H9 (cell line): ENCODE data around the gene MYOCD. TPM values are rescaled to one million over a fixed set of nuclear protein-coding genes. Genes with fewer than 3 reads are reported as not detected.

Experiments used
- DNase-seq: peaks from one replicate; pipeline ENCODE4 v3.0.0-alpha.2; 2017
- H2AFZ ChIP-seq: one replicate; pipeline ENCODE4 v1.6.1; 2013; ENCODE audit warnings: mild to moderate bottlenecking, low read length, control low read depth, moderate library complexity
- H2AK5ac ChIP-seq: 2 replicates; pipeline ENCODE4 v1.6.1; 2013; ENCODE audit warnings: low read length, control low read depth, mixed read lengths; ENCODE audit not compliant: insufficient read length
- H2BK120ac ChIP-seq: one replicate; pipeline ENCODE4 v1.6.1; 2013; ENCODE audit warnings: low read depth, mild to moderate bottlenecking, low read length, control low read depth, inconsistent platforms; ENCODE audit not compliant: poor library complexity, severe bottlenecking
- H2BK12ac ChIP-seq: 2 replicates; pipeline ENCODE4 v1.6.1; 2013; ENCODE audit warnings: low read length, control low read depth, mixed read lengths, low read depth; ENCODE audit not compliant: insufficient read length
- H2BK15ac ChIP-seq: 2 replicates; pipeline ENCODE4 v1.6.1; 2013; ENCODE audit warnings: low read depth, low read length, control low read depth
- H2BK20ac ChIP-seq: one replicate; pipeline ENCODE4 v1.6.1; 2013; ENCODE audit warnings: low read depth, mild to moderate bottlenecking, low read length, control low read depth, inconsistent platforms; ENCODE audit not compliant: poor library complexity, severe bottlenecking
- H2BK5ac ChIP-seq: 2 replicates; pipeline ENCODE4 v1.6.1; 2013; ENCODE audit warnings: low read length, control low read depth, mixed read lengths; ENCODE audit not compliant: insufficient read length
- H3K14ac ChIP-seq: 2 replicates; pipeline ENCODE4 v1.6.1; 2013; ENCODE audit warnings: low read length, control low read depth; ENCODE audit not compliant: insufficient read depth
- H3K18ac ChIP-seq: 2 replicates; pipeline ENCODE4 v1.6.1; 2013; ENCODE audit warnings: low read depth, mild to moderate bottlenecking, mixed read lengths, low read length, control low read depth; ENCODE audit not compliant: insufficient read length
- H3K23ac ChIP-seq: 2 replicates; pipeline ENCODE4 v1.6.1; 2013; ENCODE audit warnings: low read length, control low read depth, mixed read lengths, low read depth; ENCODE audit not compliant: insufficient read length
- H3K23me2 ChIP-seq: 2 replicates; pipeline ENCODE4 v1.6.1; 2013; ENCODE audit warnings: low read depth, mild to moderate bottlenecking, mixed read lengths, low read length, control low read depth; ENCODE audit not compliant: insufficient read length, poor library complexity, severe bottlenecking
- H3K27ac ChIP-seq: 2 replicates; pipeline ENCODE4 v1.5.1; 2013; ENCODE audit warnings: low read length, control low read depth, mixed read lengths, low read depth; ENCODE audit not compliant: insufficient read length
- H3K27me3 ChIP-seq: 2 replicates; pipeline ENCODE4 v1.6.1; 2013; ENCODE audit warnings: low read length, control low read depth, inconsistent platforms; ENCODE audit not compliant: insufficient read depth
- H3K4ac ChIP-seq: 2 replicates; pipeline ENCODE4 v1.6.1; 2013; ENCODE audit warnings: low read depth, mild to moderate bottlenecking, control low read depth, inconsistent platforms, low read length, moderate library complexity
- H3K4me1 ChIP-seq: 2 replicates; pipeline ENCODE4 v1.6.1; 2013; ENCODE audit warnings: low read length, control low read depth, inconsistent platforms; ENCODE audit not compliant: insufficient read depth
- H3K4me2 ChIP-seq: 2 replicates; pipeline ENCODE4 v1.6.1; 2013; ENCODE audit warnings: low read length, control low read depth, mixed read lengths; ENCODE audit not compliant: insufficient read length, insufficient read depth
- H3K56ac ChIP-seq: 2 replicates; pipeline ENCODE4 v1.6.1; 2013; ENCODE audit warnings: low read depth, mild to moderate bottlenecking, mixed read lengths, low read length, control low read depth; ENCODE audit not compliant: insufficient read length
- H3K79me1 ChIP-seq: 2 replicates; pipeline ENCODE4 v1.6.1; 2013; ENCODE audit warnings: low read depth, mild to moderate bottlenecking, moderate library complexity, low read length, control low read depth, inconsistent platforms; ENCODE audit not compliant: insufficient read depth, poor library complexity, severe bottlenecking
- H3K79me2 ChIP-seq: 2 replicates; pipeline ENCODE4 v1.6.1; 2013; ENCODE audit warnings: low read length, control low read depth, inconsistent platforms; ENCODE audit not compliant: insufficient read depth
- H3K9ac ChIP-seq: 2 replicates; pipeline ENCODE4 v1.6.1; 2013; ENCODE audit warnings: low read length, control low read depth, mixed read lengths; ENCODE audit not compliant: insufficient read length; ENCODE audit errors: extremely low read depth
- H3K9me3 ChIP-seq: one replicate; pipeline ENCODE4 v1.6.1; 2013; ENCODE audit warnings: low read depth, low read length, inconsistent platforms; ENCODE audit not compliant: control insufficient read depth
- H3T11ph ChIP-seq: one replicate; pipeline ENCODE4 v1.6.1; 2013; ENCODE audit warnings: mild to moderate bottlenecking, low read length, control low read depth, inconsistent platforms
- H4K20me1 ChIP-seq: one replicate; pipeline ENCODE4 v1.6.1; 2013; ENCODE audit not compliant: control insufficient read depth, insufficient read length, insufficient read depth
- H4K5ac ChIP-seq: 2 replicates; pipeline ENCODE4 v1.6.1; 2013; ENCODE audit warnings: low read depth, mild to moderate bottlenecking, mixed read lengths, low read length, control low read depth; ENCODE audit not compliant: insufficient read length
- H4K8ac ChIP-seq: replicated peaks from 2 replicates; pipeline ENCODE4 v1.6.1; 2013; ENCODE audit warnings: low read length, control low read depth, mixed read lengths, low read depth; ENCODE audit not compliant: insufficient read length
- H4K91ac ChIP-seq: 2 replicates; pipeline ENCODE4 v1.6.1; 2013; ENCODE audit warnings: low read depth, mild to moderate bottlenecking, moderate library complexity, mixed read lengths, low read length, control low read depth; ENCODE audit not compliant: insufficient read length
- H3K27ac Mint-ChIP-seq, 3 experiments: 2 replicates in 2 of 3; 3 replicates in 1 of 3; pipeline ENCODE4 v1.8.0; 2020 to 2021; ENCODE audit warnings: mixed read lengths in 3 of 3, mild to moderate bottlenecking in 1 of 3, moderate library complexity in 1 of 3
- H3K27me3 Mint-ChIP-seq: 2 replicates; pipeline ENCODE4 v1.8.0; 2021; ENCODE audit warnings: low read depth, mild to moderate bottlenecking, moderate library complexity, mixed read lengths
- H3K36me3 Mint-ChIP-seq, 3 experiments: 2 replicates in 2 of 3; 3 replicates in 1 of 3; pipeline ENCODE4 v1.8.0; 2020 to 2021; ENCODE audit warnings: low read depth in 3 of 3, mixed read lengths in 3 of 3; ENCODE audit not compliant: insufficient read depth in 1 of 3
- H3K4me1 Mint-ChIP-seq, 2 experiments: 2 replicates each; pipeline ENCODE4 v1.8.0; 2020; ENCODE audit warnings: mixed read lengths in 2 of 2
- H3K4me3 Mint-ChIP-seq, 2 experiments: 2 replicates in 1 of 2; 3 replicates in 1 of 2; pipeline ENCODE4 v1.8.0; 2020 to 2021; ENCODE audit warnings: mild to moderate bottlenecking in 2 of 2, mixed read lengths in 2 of 2, moderate library complexity in 1 of 2
- H3K9me3 Mint-ChIP-seq, 2 experiments: 2 replicates in 1 of 2; 3 replicates in 1 of 2; pipeline ENCODE4 v1.8.0; 2020; ENCODE audit warnings: mild to moderate bottlenecking in 2 of 2, mixed read lengths in 2 of 2, moderate library complexity in 1 of 2
- CTCF ChIP-seq: fragments of 200-600 bp; sonication (generic); conservative IDR thresholded peaks from 3 replicates; pipeline ENCODE4 v1.8.0; 2021; ENCODE audit warnings: antibody characterized with exemption, mild to moderate bottlenecking
- WGBS: extraction: QIAGEN DNeasy Blood & Tissue Kit; methylation state at CpG from one replicate; pipeline ENCODE4 v1.1.7; 2013; ENCODE audit warnings: missing lambda C conversion rate, low lambda C conversion rate, mixed read lengths; ENCODE audit not compliant: insufficient read length; ENCODE audit errors: extremely low coverage; 5-methylcytosine and 5-hydroxymethylcytosine counted together
- total RNA-seq: library from RNA; stranded (reverse); gene quantifications from 2 replicates; pipeline ENCODE4 v1.2.1, GENCODE V29; 2021

MYOCD gene
- total RNA-seq, 1 experiment from 2014 or later = 0.17 TPM

DNA sequence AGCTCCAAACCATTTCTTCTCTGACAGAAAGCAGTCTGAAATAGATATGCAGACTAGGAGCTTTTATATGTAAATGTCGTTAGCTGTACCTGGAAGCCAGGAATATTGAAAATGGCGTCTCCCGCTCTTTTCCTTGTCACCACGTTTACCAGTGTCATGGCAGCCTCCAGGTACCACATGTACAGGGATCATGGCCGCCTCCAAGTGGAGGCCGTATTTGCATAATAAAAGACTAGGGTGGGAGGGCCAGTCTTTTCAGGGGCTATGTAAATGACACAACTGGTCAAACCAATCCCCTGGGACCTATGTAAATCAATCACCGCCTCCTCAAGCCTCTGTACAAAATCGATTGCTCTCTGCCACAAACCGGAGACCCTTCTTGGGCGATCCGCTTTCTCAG is 54.3 kb downstream of the MYOCD start:
- H3K14ac ChIP-seq = no peak overlapping the region
- no peak overlapping the region for H3K4me2 ChIP-seq
- no peak overlapping the region for H2BK15ac ChIP-seq
- H3K27me3 Mint-ChIP-seq = peaks cover 2% of the 10 kb centered on the region; the same call in 1 of the 2 replicates
- H3K4ac ChIP-seq = no peak overlapping the region
- no peak overlapping the region for H2AK5ac ChIP-seq
- no peak overlapping the region for H2BK12ac ChIP-seq
- peaks cover 2 to 6% (median 4%) of the 10 kb centered on the region in 3 experiments; a peak in 4 of 7 replicates for H3K36me3 Mint-ChIP-seq
- H4K5ac ChIP-seq = no peak overlapping the region
- no peak overlapping the region for H3K27ac ChIP-seq
- H2BK5ac ChIP-seq = no peak overlapping the region
- no peak overlapping the region for H3T11ph ChIP-seq
- no peak overlapping the region for H2BK120ac ChIP-seq
- no peak overlapping the region for H4K8ac ChIP-seq
- no peak overlapping the region for H3K9ac ChIP-seq
- WGBS = no CpG with 5 or more reads among the region's 11 CpGs
- H3K79me2 ChIP-seq = no peaks in the 10 kb centered on the region
- no peak overlapping the region for H3K23ac ChIP-seq
- no peak overlapping the region for H2BK20ac ChIP-seq
- H3K18ac ChIP-seq = no peak overlapping the region
- peaks cover 3 to 6% of the 10 kb centered on the region in 2 experiments; a peak in 4 of 5 replicates for H3K9me3 Mint-ChIP-seq
- H4K91ac ChIP-seq = no peak overlapping the region
- no peaks in the 10 kb centered on the region for H3K23me2 ChIP-seq
- peak; percentile 82 for DNase-seq
- H3K56ac ChIP-seq = no peak overlapping the region
- TF ChIP-seq CTCF = no peak
- no peaks in the 10 kb centered on the region for H3K79me1 ChIP-seq
- H4K20me1 ChIP-seq = no peaks in the 10 kb centered on the region
- H3K4me1 ChIP-seq = peaks cover 12% of the 10 kb centered on the region; the same call in 1 of the 2 replicates
- H3K27ac Mint-ChIP-seq = no peak overlapping the region
- peak overlapping the region; percentile 87 for H2AFZ ChIP-seq
- no peaks in the 10 kb centered on the region for H3K27me3 ChIP-seq
- H3K4me1 Mint-ChIP-seq = peaks cover 21 to 27% of the 10 kb centered on the region in 2 experiments
- H3K9me3 ChIP-seq = no peaks in the 10 kb centered on the region
- H3K4me3 Mint-ChIP-seq = no peak overlapping the region
